NCI-H1092 treated with DMSO at 0.1 percent for 48 hours (cell line): Measurements from ENCODE around the gene COPG2.
A peak's percentile ranks its signal among the peaks of the same experiment; 100 is the strongest.
"Not testable (repeated sequence)": the region's sequence is repeated elsewhere in the genome, so short reads cannot be mapped to it uniquely, and the experiment has no call there.

Experiments
- DNase-seq: peaks from one replicate; lab custom pipeline; 2025; lab: John Stamatoyannopoulos, UW

Gene COPG2, protein sequence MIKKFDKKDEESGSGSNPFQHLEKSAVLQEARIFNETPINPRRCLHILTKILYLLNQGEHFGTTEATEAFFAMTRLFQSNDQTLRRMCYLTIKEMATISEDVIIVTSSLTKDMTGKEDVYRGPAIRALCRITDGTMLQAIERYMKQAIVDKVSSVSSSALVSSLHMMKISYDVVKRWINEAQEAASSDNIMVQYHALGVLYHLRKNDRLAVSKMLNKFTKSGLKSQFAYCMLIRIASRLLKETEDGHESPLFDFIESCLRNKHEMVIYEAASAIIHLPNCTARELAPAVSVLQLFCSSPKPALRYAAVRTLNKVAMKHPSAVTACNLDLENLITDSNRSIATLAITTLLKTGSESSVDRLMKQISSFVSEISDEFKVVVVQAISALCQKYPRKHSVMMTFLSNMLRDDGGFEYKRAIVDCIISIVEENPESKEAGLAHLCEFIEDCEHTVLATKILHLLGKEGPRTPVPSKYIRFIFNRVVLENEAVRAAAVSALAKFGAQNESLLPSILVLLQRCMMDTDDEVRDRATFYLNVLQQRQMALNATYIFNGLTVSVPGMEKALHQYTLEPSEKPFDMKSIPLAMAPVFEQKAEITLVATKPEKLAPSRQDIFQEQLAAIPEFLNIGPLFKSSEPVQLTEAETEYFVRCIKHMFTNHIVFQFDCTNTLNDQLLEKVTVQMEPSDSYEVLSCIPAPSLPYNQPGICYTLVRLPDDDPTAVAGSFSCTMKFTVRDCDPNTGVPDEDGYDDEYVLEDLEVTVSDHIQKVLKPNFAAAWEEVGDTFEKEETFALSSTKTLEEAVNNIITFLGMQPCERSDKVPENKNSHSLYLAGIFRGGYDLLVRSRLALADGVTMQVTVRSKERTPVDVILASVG

DNA sequence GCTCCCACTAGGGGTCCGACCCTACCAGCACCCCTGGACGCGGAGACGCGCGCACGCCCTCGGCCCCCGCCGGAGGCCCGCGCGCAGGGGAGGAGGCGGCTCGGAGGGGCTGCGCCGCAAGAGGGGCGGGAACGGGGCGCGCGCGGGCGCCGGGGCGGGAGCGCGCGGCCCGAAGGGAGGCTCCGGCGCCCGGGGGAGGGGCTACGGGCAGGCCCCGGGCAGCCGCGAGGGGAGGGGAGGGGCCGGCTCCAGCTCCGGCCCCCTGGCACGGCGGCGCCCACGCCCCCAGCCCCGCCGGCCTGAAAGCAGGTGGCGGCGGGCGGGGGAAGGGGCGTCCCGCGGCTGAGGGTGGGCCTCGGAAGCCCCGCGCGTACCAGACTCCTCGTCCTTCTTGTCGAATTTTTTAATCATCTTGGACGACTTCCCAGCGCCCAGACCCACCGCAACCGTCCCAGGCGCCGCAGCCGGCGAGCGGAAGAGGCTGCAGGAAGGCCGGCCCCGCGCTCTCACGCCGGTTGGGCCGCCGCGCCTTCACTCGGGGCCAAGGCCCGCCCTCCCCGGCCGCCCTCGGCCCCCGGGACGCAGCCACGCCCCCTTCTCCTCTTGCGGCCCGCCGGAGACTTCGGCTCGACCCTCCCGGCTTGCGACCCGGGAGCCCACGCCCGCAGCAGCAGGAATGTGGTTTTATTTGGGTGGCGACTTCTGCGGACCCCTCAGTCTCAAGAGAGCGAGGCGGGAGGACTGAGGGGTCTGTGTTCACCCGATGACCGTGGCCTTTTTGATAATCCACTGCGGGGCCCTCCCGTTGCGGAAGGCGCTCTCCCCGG is at the start of gene COPG2:
Gene COPG2, minus strand, starts transcription at position 491 of the 827 bp plus-strand sequence. Its CDS starts 80 bp downstream, at position 411.
- peak; percentile 92 for DNase-seq

DNA sequence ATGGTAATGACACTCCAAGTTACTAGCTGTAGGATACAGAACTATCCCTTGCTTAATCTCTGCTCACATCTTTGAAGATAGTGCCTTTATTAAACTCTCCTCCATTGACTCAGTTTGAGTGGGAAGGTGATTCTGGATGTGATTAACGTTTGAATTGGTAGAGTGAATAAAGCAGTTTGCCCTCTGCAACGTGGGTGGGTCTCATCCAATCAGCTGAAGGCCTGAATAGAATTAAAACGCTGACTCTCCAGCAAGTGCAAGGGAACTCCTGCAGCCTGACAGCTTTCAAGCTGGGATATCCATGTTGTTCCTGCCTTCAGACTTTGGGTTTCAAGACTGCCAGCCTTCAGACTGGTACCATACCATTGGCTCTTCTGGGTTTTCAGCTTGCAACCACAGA is 43.9 kb upstream of the COPG2 start:
- no peak for DNase-seq

- no peak for DNase-seq
Observed at GRCh38 chr7:130708766-130709165, 40.2 kb upstream of the COPG2 start.

GRCh38 chr7:130708001-130708400 is 39.5 kb upstream of the COPG2 start:
- no peak for DNase-seq

DNA sequence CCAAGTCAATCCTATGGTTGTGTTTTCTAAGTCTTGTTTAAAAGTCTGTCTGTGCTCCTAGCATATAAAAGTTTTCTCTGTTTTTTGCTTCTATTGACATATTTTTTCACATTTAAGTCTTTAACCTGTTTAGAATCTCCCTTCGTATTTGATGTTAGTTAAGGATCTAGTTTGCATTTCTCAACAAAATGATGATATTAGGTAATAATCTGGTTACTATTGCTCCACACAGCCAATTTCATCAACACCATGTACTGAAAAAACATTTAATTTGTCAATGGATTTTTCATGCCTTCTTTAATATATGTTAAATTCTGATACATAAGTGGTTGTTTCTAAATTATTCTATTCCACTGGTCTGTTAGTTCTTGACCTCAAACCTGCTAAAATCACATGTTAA is 35.3 kb upstream of the COPG2 start:
- DNase-seq, result no peak

DNA sequence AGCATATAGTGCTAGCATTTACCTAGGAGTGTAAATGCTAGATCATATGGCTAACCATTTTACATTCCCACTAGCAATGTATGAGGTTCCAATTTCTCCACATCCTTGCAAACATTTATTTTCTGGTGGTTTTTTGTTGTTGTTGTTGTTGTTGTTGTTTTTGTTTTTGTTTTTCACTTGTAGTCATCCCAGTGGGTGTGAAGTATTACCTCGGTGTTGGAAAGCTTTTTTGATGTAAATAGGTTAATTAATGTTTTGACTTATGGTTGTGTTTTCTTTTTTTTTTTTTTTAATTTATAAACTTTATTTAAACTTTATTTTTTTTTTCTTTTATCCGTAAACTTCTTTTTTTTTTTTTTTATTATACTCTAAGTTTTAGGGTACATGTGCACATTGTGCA is 33.1 kb upstream of the COPG2 start:
- DNase-seq, result no peak

DNA sequence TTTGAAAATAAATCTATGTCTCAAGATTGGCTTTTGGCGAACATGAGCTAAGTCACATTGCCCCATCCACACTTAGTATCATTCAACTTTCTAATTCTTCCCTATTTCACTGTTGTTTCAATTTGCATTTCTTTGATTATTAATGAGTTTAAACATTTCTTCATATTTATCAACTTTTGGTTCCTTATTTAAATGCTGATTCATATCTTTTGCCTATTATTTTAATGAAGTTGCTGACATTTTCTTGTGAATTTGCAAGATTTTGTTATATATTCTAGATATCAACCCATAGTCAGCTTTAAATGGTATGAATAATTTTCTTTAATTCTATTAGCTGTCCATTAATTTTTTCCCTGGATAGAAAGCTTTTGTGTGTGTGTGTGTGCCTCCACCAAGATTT is 32.2 kb upstream of the COPG2 start:
- DNase-seq, result no peak

DNA sequence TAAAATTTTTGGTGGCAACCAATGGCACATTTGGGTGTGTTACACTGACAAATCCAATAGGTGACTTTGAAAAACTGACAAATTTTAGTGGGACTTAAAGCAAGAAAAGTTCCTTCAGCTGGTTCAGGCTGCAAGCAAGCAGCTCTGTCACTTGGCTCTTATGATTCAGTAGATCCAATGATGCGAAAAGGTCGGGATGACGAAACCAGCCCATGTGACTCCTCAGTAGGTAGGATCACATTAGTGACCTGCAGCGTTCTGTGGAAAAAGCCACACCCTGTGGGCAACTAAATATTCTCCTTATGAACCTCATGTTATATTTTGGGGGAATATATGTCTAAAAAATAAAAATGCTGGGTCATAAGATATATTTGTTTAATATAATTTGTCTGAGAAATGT is 31.1 kb upstream of the COPG2 start:
- DNase-seq, result no peak

GRCh38 chr7:130697820-130698219 is 29.3 kb upstream of the COPG2 start:
- no peak for DNase-seq

- DNase-seq, result peak; percentile 24
Observed at GRCh38 chr7:130695840-130696239, 27.3 kb upstream of the COPG2 start.

GRCh38 chr7:130692396-130692795 is 23.8 kb upstream of the COPG2 start:
- DNase-seq, result not testable (repeated sequence)

DNA sequence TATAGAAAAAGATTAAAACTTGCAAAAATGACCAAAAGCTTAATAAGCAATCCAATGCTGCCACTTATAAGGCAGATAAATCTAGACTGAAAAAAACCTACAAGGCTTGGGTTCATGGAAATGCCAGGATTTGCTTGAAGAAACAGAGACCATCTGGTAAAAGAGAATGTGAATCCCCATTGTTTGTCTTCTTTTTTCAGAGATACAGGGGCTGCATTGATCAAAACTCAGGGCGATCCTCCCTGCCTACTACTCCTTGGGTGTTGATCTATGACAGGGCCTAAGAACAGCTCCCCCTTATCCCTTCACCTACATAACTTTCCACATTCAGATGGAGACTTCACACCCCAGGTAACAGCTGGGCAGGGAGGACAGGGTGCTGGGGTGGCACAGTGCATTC is 21.1 kb upstream of the COPG2 start:
- no peak for DNase-seq

GRCh38 chr7:130683026-130683425 is 14.5 kb upstream of the COPG2 start:
- DNase-seq, result no peak

DNA sequence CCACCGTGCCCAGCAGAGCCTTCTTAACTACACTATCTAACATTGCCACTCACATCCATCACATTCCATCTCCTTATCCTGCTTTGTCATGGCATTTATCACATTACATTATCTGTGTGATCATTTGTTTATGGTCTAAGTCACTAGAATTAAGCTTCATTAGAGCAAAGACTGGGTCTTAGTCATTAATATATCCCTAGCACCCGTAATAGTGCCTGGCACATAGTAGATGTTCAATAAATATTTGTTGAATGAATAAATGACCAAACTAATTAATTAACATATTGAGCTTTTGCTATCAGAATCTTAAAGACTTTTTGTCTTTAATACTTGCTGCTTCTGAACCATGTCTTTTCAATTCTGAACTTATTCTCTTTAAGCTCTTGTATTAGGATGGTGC is 5.9 kb upstream of the COPG2 start:
- DNase-seq, result no peak

DNA sequence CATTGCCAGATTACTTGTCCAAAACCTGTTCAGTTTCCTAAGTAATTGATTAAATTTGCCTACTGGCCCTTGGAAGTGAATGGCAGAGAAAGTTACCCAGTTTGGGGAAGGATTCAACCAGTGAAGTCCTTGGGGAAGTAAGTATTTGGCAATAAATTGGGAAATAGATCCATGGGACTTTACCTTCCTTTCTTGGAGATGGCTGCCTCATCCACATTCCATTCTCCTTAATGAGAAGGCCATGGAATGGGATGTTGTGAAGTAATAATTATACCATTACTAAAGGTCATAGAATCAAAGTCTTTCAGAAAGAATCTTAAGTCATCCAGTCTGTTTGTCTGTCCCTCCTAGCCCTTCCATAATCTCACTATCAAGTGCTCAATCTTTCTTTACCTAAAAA is 4.5 kb upstream of the COPG2 start:
- no peak for DNase-seq

DNA sequence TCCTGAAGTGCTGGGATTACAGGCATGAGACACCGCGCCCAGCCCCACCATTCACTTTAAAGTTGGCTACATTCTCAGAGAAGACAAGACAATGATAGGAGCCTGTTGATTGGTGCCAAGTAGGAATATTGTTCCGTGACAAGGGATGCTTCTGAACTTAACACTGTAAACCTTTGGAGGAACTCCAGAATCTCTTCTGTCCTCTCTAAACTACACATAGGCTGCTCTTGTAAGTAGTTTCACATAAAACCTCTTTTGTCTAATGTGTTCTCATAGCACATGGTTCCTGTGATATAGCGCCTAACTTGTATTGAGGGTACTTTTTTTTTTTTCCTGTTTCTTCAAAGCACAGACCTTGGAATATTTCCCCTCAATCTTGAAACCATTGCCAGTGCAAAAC is 3.6 kb upstream of the COPG2 start:
- no peak for DNase-seq

DNA sequence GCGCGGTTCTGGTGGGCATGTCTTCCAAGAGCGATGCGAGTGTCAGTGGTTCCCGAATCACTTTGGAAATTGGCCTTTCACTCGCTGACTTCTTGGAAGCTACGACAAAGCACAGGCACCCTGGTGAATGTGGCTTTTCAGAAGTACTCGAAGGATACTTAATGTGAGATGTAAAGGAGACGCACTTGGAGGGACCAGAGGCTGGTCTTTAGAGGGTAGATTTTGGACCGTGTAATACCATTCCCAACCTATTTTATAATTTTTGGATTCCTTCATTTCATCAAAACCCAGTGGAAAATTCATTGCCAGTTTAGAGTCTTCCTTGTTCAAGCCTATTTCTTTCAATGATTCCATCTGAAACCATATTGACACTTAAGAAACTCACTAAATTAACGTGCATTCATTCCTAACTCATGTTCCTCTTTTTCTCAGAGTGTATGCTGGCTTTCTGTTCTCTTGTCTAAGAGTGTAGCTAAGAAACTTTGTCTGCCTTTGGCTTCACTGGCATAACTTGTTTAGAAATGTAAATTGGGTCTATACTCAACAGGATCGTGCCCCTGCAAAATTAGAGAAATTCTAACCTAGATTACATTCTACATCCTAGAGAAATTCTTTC is 645 bp upstream of the COPG2 start:
- peak; percentile 42 for DNase-seq

DNA sequence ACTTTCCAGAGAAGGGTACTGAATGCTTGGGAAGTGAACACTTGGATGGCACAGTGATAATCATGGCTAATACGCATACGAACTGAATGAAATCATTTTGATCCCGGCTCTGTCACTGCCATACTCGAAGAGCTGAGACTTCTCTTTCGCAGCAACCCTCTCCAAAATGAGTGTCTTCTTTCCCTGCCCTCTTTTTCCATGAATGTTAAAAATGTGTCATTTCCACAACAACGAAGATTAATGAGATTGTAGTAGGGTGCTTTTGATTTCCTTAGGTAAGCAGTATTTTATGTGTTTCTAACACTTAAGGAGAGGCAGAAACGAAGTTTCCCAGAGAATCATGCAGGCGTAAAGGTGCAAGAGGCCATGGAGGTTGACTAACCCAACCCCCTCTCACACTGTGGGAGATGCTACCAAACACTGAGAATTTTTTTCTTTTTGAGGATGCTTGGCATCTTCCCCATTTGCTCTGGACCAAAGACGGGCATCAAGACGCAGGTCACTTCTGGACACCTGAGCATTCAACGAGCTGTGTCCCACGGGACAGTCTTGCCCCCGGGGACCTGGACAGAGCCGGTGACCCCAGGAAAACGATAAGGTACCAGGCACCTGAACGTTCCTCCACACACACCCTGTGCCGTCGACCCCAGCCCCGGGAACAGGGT is 823 bp downstream of the COPG2 start:
- DNase-seq, result peak; percentile 32

DNA sequence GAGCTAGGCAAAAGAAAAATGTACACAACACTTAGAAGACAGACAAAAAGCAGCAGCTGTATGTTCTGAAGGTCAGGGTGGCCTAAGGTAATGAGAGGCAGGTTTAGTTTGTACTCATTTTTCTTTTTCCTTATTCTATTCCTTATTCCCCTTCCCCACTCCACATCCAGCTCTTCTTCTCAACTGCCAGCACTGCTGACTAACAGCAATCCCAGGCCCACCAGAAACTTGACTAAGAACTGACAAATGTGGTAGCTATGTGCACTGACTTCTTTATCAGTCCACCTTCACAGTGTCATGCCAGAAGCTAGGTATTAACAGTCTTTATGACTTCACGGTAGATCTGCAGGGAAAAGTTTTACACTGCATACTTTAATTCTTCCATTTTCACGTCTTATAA is 6.1 kb downstream of the COPG2 start:
- no peak for DNase-seq

DNA sequence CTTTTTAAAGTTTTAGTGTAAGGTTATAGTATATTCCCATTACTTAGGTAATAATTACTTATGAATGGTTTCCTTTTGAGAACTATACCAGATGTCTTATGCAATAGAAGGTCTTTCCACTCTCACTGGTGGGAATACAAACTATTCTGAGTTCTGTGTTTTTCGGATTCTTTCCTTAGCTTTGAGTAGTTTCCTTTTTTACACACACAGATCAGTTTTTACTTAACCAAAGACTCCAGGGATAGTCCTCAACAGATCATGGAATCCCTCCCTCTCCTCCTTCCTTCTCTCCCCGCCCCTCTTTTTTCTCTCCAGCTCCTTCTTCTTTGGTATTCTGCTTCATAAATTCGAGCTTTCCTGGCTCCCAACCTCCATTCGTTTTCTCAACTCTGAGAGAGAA is 13.3 kb downstream of the COPG2 start:
- no peak for DNase-seq

- DNase-seq, result no peak
Observed at GRCh38 chr7:130654850-130655249, 13.7 kb downstream of the COPG2 start.
